GM12875 (cell line): ENCODE measurements around the gene KCNC4.

Source experiments
- H3K4me3 ChIP-seq: one replicate; pipeline ENCODE4 v1.5.1; 2011; ENCODE audit warnings: low read depth, low read length, control low read depth
- TF ChIP-seq, protein P1 (sequence below): IDR thresholded peaks from 2 replicates; pipeline ENCODE4 v1.5.1; 2011; ENCODE audit warnings: low read depth, mild to moderate bottlenecking, control low read depth, inconsistent platforms, low read length, moderate library complexity, borderline replicate concordance; ENCODE audit not compliant: insufficient read depth

KCNC4 gene

DNA sequence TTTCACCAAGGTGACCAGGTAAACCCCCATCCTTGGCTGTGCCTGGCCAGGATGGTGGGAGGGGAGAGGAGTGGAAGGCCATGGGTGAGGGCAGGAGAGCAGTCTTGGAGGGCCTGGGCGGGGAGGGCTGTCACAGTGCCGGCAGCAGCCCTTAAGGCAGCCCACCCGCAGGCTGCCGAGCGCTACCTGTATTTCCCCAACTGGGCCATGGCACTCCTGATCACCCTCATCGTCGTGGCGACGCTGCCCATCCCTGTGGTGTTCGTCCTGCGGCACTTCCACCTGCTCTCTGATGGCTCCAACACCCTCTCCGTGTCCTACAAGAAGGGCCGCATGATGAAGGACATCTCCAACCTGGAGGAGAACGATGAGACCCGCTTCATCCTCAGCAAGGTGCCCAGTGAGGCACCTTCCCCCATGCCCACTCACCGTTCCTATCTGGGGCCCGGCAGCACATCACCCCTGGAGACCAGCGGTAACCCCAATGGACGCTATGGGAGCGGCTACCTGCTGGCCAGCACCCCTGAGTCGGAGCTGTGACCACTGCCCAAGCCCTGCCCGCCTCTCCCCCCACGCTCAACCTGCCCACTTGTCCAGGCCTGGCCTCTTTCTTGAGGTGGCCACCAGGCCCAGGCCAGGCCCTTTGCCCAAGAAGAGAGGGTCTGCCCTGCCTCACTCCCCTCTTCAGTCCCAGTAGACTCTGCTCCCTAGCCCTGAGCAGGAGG lies 12.0 kb upstream of the KCNC4 start:
- H3K4me3 ChIP-seq = no peak overlapping the region
- TF ChIP-seq, protein P1, sequence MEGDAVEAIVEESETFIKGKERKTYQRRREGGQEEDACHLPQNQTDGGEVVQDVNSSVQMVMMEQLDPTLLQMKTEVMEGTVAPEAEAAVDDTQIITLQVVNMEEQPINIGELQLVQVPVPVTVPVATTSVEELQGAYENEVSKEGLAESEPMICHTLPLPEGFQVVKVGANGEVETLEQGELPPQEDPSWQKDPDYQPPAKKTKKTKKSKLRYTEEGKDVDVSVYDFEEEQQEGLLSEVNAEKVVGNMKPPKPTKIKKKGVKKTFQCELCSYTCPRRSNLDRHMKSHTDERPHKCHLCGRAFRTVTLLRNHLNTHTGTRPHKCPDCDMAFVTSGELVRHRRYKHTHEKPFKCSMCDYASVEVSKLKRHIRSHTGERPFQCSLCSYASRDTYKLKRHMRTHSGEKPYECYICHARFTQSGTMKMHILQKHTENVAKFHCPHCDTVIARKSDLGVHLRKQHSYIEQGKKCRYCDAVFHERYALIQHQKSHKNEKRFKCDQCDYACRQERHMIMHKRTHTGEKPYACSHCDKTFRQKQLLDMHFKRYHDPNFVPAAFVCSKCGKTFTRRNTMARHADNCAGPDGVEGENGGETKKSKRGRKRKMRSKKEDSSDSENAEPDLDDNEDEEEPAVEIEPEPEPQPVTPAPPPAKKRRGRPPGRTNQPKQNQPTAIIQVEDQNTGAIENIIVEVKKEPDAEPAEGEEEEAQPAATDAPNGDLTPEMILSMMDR = no peak

DNA sequence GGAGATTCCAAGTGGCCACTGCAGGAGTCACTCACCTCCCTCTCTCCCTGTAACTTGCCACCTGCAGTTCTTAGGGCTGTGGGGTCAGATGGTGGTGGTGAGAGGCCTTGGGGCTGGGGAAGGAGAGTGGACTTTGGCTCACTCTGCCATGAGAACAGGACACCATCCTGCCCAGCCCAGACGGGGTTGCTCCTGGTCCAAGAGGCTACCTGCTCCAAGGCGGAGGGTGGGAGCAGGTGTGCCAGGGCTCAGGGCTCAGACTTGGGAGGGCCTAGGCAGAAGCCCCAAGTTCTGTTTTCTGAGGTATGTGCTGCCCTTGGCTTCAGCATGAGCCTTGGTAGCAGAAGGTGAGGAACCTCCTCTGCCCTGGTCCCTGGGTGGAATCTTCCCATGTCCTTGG lies 11.4 kb upstream of the KCNC4 start:
- TF ChIP-seq, protein P1 = no peak
- H3K4me3 ChIP-seq = no peak overlapping the region

DNA sequence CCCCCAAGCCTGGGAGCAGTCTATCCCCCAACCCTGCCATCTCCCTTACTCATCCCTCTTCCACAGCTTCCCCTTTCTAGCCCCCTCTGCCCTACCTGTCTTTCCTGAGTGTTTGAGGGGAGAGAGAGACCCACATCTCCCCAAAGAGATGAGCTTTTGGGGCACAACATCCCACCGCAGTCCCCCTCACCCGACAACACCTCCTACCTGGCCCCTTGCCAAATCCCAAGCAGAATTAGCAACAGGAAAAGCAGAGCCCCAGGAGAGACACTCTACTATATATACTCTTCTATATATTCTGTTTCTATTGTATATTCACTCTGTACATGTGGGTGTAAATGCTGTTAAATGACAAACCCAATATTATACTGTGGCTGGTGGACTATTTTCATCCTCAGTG lies 9.9 kb upstream of the KCNC4 start:
- no peak overlapping the region for H3K4me3 ChIP-seq
- TF ChIP-seq, protein P1 = no peak

DNA sequence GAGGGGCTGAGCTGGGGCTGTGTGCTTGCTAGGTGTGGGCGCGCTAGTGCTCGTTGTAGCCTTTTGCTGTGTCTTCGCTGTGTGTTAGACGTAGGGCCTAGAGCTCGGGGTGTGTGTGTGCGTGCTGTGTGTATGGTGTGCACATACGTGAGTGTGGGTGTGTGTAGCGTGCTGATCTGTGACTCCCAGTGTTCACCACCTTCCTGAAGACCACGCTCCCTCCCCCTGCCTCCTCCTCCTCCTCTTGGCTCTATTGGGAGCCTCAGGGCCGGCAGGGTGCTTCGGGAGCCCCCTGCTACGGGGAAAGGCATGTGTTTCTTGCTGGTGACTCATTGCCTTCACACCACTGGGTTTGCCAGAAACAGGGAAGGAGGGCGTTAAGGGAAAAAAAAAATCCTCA lies 9.4 kb upstream of the KCNC4 start:
- no peak overlapping the region for H3K4me3 ChIP-seq
- TF ChIP-seq, protein P1 = no peak

DNA sequence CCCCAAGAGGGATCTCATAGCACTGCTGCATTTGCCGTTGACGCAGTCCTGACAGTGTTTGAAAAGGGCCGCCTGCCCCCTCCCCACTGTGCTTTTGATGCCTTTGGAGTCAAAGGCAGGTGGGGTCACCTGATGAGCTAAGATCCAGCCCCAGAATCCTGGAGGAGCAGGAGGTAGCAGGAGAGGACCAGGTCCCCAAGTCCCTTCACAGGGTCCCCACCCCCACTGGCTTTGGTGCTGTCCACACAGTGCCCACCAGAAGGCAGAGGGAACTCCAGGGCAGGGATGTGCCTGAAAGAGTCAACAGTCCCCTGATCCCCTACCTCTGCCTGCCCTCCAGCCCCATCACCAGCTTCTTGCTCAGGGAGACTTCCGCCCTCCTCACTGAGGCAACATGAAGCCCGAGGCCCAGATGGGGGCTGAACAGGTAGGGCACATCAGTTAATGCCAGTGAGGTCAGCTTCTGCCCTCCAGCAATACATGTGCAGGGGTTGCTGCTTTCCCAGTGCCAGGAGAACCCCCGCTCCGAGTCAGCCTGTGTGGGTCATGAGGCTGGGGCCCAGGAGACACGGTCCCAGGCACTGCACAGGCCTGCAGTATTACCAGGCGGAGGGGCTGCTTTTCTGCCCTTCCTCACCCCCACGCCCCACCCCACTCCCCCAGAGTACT lies 8.8 kb upstream of the KCNC4 start:
- TF ChIP-seq, protein P1 = no peak
- no peak overlapping the region for H3K4me3 ChIP-seq

DNA sequence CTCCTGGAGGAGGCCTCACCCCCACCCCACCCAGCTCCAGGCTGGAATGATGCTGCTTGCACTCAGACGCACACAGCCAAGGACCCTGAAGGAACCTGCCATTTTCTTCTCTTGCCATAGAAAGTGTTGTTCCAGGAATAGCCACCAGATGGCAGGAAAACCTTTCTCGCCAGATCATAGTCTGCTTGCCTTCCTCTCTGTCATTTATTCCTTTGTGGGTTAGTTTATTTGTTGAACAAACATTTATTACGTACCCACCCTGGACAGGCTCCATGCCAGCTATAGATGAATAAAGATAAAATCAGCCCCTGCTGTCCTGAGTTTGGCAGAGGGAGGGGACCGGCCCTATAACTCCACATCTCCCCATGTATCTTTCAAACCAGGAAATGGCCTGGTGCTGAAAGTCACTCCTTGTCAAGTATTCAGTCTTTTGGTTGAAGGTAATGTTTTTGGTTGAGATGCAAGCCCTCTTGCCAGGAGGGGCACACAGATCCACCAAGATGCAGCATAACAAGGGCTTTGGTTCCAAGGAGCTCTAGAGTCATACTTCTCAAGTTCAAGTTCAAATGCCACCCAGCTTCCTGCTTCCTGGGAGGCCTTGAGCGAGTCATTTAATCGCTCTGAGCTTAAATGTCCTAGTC lies 7.0 kb upstream of the KCNC4 start:
- H3K4me3 ChIP-seq = no peak overlapping the region
- TF ChIP-seq, protein P1 = peak; percentile 75

DNA sequence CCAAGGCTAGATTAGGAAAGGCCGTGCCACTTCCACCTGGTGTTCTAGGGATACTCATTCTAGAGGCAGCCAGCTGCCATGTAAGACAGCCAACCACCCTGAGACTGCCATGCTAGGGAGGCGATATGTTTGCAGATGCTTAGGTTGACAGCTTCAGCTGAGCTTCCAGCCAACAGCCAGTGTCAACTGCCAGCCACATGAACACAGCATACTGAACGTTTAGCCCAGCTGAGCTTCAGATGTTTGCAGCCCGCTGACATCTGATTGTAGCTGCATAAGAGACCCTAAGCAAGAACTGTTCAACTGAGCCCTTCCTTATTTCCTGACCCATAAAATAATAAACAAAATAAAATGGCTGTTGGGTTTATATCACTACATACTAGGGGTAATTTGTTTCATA lies 5.0 kb upstream of the KCNC4 start:
- TF ChIP-seq, protein P1 = no peak
- no peak overlapping the region for H3K4me3 ChIP-seq
